HCEC 1CT (cell line): Measurements from ENCODE around the gene CCHCR1.

ENCODE experiments used
- DNase-seq: peaks from one replicate; pipeline ENCODE4 v3.0.0-alpha.2; 2017

Gene CCHCR1

DNA sequence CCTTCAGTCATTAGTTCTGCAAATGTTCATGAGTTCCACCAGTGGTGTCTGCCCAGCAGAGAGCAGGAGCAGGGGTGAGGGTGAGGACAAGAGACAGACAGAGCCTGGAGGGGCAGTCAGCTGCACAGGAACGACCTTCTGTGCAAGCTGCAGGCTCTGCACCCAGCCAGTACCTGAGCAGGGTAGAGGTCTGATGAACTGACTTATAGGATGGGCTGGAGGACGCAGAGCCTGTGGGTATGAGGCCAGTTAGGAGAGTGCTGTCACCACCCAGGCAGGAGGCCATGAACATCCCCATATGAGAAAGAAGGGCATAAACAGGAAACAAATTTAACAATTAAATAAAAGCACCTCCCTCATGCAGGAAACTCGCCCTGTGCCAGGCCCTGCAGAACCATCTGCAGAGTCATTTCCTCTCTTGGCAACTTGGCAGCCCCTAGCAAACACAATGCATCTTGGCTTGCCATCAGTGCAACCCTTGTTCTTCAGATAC is 63.2 kb downstream of the CCHCR1 start:
- DNase-seq: no peak

DNA sequence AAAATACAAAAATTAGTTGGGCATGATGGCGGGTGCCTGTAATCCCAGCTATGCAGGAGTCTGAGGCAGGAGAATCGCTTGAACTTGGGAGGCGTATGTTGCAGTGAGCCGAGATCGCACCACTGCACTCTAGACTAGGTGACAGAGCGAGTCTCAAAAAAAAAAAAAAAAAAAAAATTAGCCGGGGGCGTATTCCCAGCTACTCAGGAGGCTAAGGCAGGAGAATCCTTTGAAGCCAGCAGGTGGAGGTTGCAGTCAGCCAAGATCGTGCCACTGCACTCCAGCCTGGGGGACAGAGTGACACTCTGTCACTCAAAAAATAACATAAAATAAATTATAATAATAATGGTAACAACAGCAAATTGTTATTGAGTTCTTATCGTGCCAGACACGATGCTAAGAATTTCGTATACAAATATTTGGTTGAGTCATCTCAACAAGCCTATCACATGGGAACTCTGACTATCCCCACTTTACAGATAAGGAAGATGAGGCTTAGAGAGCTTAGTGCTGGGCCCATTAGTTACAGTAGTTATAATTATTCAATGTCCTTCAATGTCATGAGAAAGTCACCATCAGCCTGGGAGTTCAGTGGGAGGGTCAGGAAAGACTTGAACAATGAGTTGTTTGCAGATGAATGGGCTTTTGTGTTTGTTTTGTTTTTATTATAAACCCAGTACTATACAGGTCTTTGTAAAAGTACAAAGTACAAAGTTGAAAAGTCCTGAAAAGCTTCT is 64.7 kb downstream of the CCHCR1 start:
- DNase-seq: no peak
